GM12874 (cell line): Measurements from ENCODE around the gene NRAS.

Experiments
- CTCF ChIP-seq: IDR thresholded peaks from 2 replicates; pipeline ENCODE4 v1.5.1; 2011; ENCODE audit warnings: low read depth, mild to moderate bottlenecking, control low read depth, low read length, moderate library complexity; ENCODE audit not compliant: insufficient read depth

Gene NRAS

GRCh38 chr1:114671939-114672275 lies 44.7 kb downstream of the NRAS start:
- TF ChIP-seq CTCF: no peak

GRCh38 chr1:114671011-114671938 lies 45.3 kb downstream of the NRAS start:
- TF ChIP-seq CTCF: no peak

- TF ChIP-seq CTCF: no peak
Measured at GRCh38 chr1:114670083-114671010, 46.2 kb downstream of the NRAS start.

GRCh38 chr1:114669562-114670082 lies 46.9 kb downstream of the NRAS start, which contains the start of gene DENND2C:
Gene DENND2C, minus strand, starts transcription at chr1:114670049. Its CDS starts 44,065 bp downstream, at chr1:114625984.
- no peak for TF ChIP-seq CTCF

GRCh38 chr1:114668784-114669561 lies 47.6 kb downstream of the NRAS start:
- TF ChIP-seq CTCF: no peak

GRCh38 chr1:114668373-114668772 lies 48.2 kb downstream of the NRAS start:
- TF ChIP-seq CTCF: no peak
